H9 (cell line): ENCODE measurements around the gene PLEKHM3. TPM values are rescaled to one million over a fixed set of nuclear protein-coding genes. Genes with fewer than 3 reads are reported as not detected.

Experiments
- DNase-seq: peaks from one replicate; pipeline ENCODE4 v3.0.0-alpha.2; 2017
- H2AFZ ChIP-seq: one replicate; pipeline ENCODE4 v1.6.1; 2013; ENCODE audit warnings: mild to moderate bottlenecking, low read length, control low read depth, moderate library complexity
- H2AK5ac ChIP-seq: 2 replicates; pipeline ENCODE4 v1.6.1; 2013; ENCODE audit warnings: low read length, control low read depth, mixed read lengths; ENCODE audit not compliant: insufficient read length
- H2BK120ac ChIP-seq: one replicate; pipeline ENCODE4 v1.6.1; 2013; ENCODE audit warnings: low read depth, mild to moderate bottlenecking, low read length, control low read depth, inconsistent platforms; ENCODE audit not compliant: poor library complexity, severe bottlenecking
- H2BK12ac ChIP-seq: 2 replicates; pipeline ENCODE4 v1.6.1; 2013; ENCODE audit warnings: low read length, control low read depth, mixed read lengths, low read depth; ENCODE audit not compliant: insufficient read length
- H2BK15ac ChIP-seq: 2 replicates; pipeline ENCODE4 v1.6.1; 2013; ENCODE audit warnings: low read depth, low read length, control low read depth
- H2BK20ac ChIP-seq: one replicate; pipeline ENCODE4 v1.6.1; 2013; ENCODE audit warnings: low read depth, mild to moderate bottlenecking, low read length, control low read depth, inconsistent platforms; ENCODE audit not compliant: poor library complexity, severe bottlenecking
- H2BK5ac ChIP-seq: 2 replicates; pipeline ENCODE4 v1.6.1; 2013; ENCODE audit warnings: low read length, control low read depth, mixed read lengths; ENCODE audit not compliant: insufficient read length
- H3K14ac ChIP-seq: 2 replicates; pipeline ENCODE4 v1.6.1; 2013; ENCODE audit warnings: low read length, control low read depth; ENCODE audit not compliant: insufficient read depth
- H3K18ac ChIP-seq: 2 replicates; pipeline ENCODE4 v1.6.1; 2013; ENCODE audit warnings: low read depth, mild to moderate bottlenecking, mixed read lengths, low read length, control low read depth; ENCODE audit not compliant: insufficient read length
- H3K23ac ChIP-seq: 2 replicates; pipeline ENCODE4 v1.6.1; 2013; ENCODE audit warnings: low read length, control low read depth, mixed read lengths, low read depth; ENCODE audit not compliant: insufficient read length
- H3K23me2 ChIP-seq: 2 replicates; pipeline ENCODE4 v1.6.1; 2013; ENCODE audit warnings: low read depth, mild to moderate bottlenecking, mixed read lengths, low read length, control low read depth; ENCODE audit not compliant: insufficient read length, poor library complexity, severe bottlenecking
- H3K27ac ChIP-seq: 2 replicates; pipeline ENCODE4 v1.5.1; 2013; ENCODE audit warnings: low read length, control low read depth, mixed read lengths, low read depth; ENCODE audit not compliant: insufficient read length
- H3K27me3 ChIP-seq: 2 replicates; pipeline ENCODE4 v1.6.1; 2013; ENCODE audit warnings: low read length, control low read depth, inconsistent platforms; ENCODE audit not compliant: insufficient read depth
- H3K4ac ChIP-seq: 2 replicates; pipeline ENCODE4 v1.6.1; 2013; ENCODE audit warnings: low read depth, mild to moderate bottlenecking, control low read depth, inconsistent platforms, low read length, moderate library complexity
- H3K4me1 ChIP-seq: 2 replicates; pipeline ENCODE4 v1.6.1; 2013; ENCODE audit warnings: low read length, control low read depth, inconsistent platforms; ENCODE audit not compliant: insufficient read depth
- H3K4me2 ChIP-seq: 2 replicates; pipeline ENCODE4 v1.6.1; 2013; ENCODE audit warnings: low read length, control low read depth, mixed read lengths; ENCODE audit not compliant: insufficient read length, insufficient read depth
- H3K56ac ChIP-seq: 2 replicates; pipeline ENCODE4 v1.6.1; 2013; ENCODE audit warnings: low read depth, mild to moderate bottlenecking, mixed read lengths, low read length, control low read depth; ENCODE audit not compliant: insufficient read length
- H3K79me1 ChIP-seq: 2 replicates; pipeline ENCODE4 v1.6.1; 2013; ENCODE audit warnings: low read depth, mild to moderate bottlenecking, moderate library complexity, low read length, control low read depth, inconsistent platforms; ENCODE audit not compliant: insufficient read depth, poor library complexity, severe bottlenecking
- H3K79me2 ChIP-seq: 2 replicates; pipeline ENCODE4 v1.6.1; 2013; ENCODE audit warnings: low read length, control low read depth, inconsistent platforms; ENCODE audit not compliant: insufficient read depth
- H3K9ac ChIP-seq: 2 replicates; pipeline ENCODE4 v1.6.1; 2013; ENCODE audit warnings: low read length, control low read depth, mixed read lengths; ENCODE audit not compliant: insufficient read length; ENCODE audit errors: extremely low read depth
- H3K9me3 ChIP-seq: one replicate; pipeline ENCODE4 v1.6.1; 2013; ENCODE audit warnings: low read depth, low read length, inconsistent platforms; ENCODE audit not compliant: control insufficient read depth
- H3T11ph ChIP-seq: one replicate; pipeline ENCODE4 v1.6.1; 2013; ENCODE audit warnings: mild to moderate bottlenecking, low read length, control low read depth, inconsistent platforms
- H4K20me1 ChIP-seq: one replicate; pipeline ENCODE4 v1.6.1; 2013; ENCODE audit not compliant: control insufficient read depth, insufficient read length, insufficient read depth
- H4K5ac ChIP-seq: 2 replicates; pipeline ENCODE4 v1.6.1; 2013; ENCODE audit warnings: low read depth, mild to moderate bottlenecking, mixed read lengths, low read length, control low read depth; ENCODE audit not compliant: insufficient read length
- H4K8ac ChIP-seq: replicated peaks from 2 replicates; pipeline ENCODE4 v1.6.1; 2013; ENCODE audit warnings: low read length, control low read depth, mixed read lengths, low read depth; ENCODE audit not compliant: insufficient read length
- H4K91ac ChIP-seq: 2 replicates; pipeline ENCODE4 v1.6.1; 2013; ENCODE audit warnings: low read depth, mild to moderate bottlenecking, moderate library complexity, mixed read lengths, low read length, control low read depth; ENCODE audit not compliant: insufficient read length
- H3K27ac Mint-ChIP-seq, 3 experiments: 2 replicates in 2 of 3; 3 replicates in 1 of 3; pipeline ENCODE4 v1.8.0; 2020 to 2021; ENCODE audit warnings: mixed read lengths in 3 of 3, mild to moderate bottlenecking in 1 of 3, moderate library complexity in 1 of 3
- H3K27me3 Mint-ChIP-seq: 2 replicates; pipeline ENCODE4 v1.8.0; 2021; ENCODE audit warnings: low read depth, mild to moderate bottlenecking, moderate library complexity, mixed read lengths
- H3K36me3 Mint-ChIP-seq, 3 experiments: 2 replicates in 2 of 3; 3 replicates in 1 of 3; pipeline ENCODE4 v1.8.0; 2020 to 2021; ENCODE audit warnings: low read depth in 3 of 3, mixed read lengths in 3 of 3; ENCODE audit not compliant: insufficient read depth in 1 of 3
- H3K4me1 Mint-ChIP-seq, 2 experiments: 2 replicates each; pipeline ENCODE4 v1.8.0; 2020; ENCODE audit warnings: mixed read lengths in 2 of 2
- H3K4me3 Mint-ChIP-seq, 2 experiments: 2 replicates in 1 of 2; 3 replicates in 1 of 2; pipeline ENCODE4 v1.8.0; 2020 to 2021; ENCODE audit warnings: mild to moderate bottlenecking in 2 of 2, mixed read lengths in 2 of 2, moderate library complexity in 1 of 2
- H3K9me3 Mint-ChIP-seq, 2 experiments: 2 replicates in 1 of 2; 3 replicates in 1 of 2; pipeline ENCODE4 v1.8.0; 2020; ENCODE audit warnings: mild to moderate bottlenecking in 2 of 2, mixed read lengths in 2 of 2, moderate library complexity in 1 of 2
- WGBS: extraction: QIAGEN DNeasy Blood & Tissue Kit; methylation state at CpG from one replicate; pipeline ENCODE4 v1.1.7; 2013; ENCODE audit warnings: missing lambda C conversion rate, low lambda C conversion rate, mixed read lengths; ENCODE audit not compliant: insufficient read length; ENCODE audit errors: extremely low coverage; 5-methylcytosine and 5-hydroxymethylcytosine counted together
- total RNA-seq: library from RNA; stranded (reverse); gene quantifications from 2 replicates; pipeline ENCODE4 v1.2.1, GENCODE V29; 2021
- TF ChIP-seq, protein P1 (sequence below): fragments of 200-600 bp; sonication (generic); conservative IDR thresholded peaks from 3 replicates; pipeline ENCODE4 v1.8.0; 2021; ENCODE audit warnings: antibody characterized with exemption, mild to moderate bottlenecking

Gene PLEKHM3
- total RNA-seq, 1 experiment from 2014 or later: 7.5 TPM

DNA sequence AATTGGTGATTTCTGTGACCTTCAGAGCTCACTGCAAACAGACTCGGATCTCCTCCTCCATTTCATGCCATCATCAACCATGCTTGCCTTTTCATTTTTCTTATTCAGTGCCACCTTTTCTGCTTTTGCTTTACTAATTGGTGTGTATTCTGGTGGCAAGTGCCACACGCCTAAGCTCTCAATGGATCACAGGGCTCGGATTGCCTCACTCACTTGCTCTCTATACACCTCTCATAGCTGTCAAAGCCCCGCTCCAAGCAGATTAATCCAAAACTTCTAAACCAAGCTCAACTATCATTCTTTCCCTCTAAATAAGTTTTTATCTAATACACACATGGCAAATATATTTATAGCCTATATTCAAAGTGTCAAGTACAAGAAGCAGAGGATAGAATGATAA is 86.4 kb downstream of the PLEKHM3 start:
- no peaks in the 10 kb centered on the region for H3K79me1 ChIP-seq
- no peak overlapping the region for H3K4me3 Mint-ChIP-seq
- no peak overlapping the region for H4K5ac ChIP-seq
- no peak overlapping the region for H3T11ph ChIP-seq
- no peak overlapping the region for H3K4me2 ChIP-seq
- H3K27ac ChIP-seq: no peak overlapping the region
- H2BK20ac ChIP-seq: no peak overlapping the region
- H2AK5ac ChIP-seq: no peak overlapping the region
- H2BK15ac ChIP-seq: no peak overlapping the region
- H2AFZ ChIP-seq: no peak overlapping the region
- H3K79me2 ChIP-seq: no peaks in the 10 kb centered on the region
- no peak for DNase-seq
- TF ChIP-seq, protein P1, sequence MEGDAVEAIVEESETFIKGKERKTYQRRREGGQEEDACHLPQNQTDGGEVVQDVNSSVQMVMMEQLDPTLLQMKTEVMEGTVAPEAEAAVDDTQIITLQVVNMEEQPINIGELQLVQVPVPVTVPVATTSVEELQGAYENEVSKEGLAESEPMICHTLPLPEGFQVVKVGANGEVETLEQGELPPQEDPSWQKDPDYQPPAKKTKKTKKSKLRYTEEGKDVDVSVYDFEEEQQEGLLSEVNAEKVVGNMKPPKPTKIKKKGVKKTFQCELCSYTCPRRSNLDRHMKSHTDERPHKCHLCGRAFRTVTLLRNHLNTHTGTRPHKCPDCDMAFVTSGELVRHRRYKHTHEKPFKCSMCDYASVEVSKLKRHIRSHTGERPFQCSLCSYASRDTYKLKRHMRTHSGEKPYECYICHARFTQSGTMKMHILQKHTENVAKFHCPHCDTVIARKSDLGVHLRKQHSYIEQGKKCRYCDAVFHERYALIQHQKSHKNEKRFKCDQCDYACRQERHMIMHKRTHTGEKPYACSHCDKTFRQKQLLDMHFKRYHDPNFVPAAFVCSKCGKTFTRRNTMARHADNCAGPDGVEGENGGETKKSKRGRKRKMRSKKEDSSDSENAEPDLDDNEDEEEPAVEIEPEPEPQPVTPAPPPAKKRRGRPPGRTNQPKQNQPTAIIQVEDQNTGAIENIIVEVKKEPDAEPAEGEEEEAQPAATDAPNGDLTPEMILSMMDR: no peak
- no peaks in the 10 kb centered on the region for H3K9me3 ChIP-seq
- H4K91ac ChIP-seq: no peak overlapping the region
- H3K23me2 ChIP-seq: no peaks in the 10 kb centered on the region
- H3K14ac ChIP-seq: no peak overlapping the region
- 0 out of 7 replicates have a peak overlapping the region, but pooled peaks of 1 of the 3 experiments have one; percentile 2 for H3K27ac Mint-ChIP-seq
- H2BK5ac ChIP-seq: no peak overlapping the region
- H2BK120ac ChIP-seq: no peak overlapping the region
- H3K36me3 Mint-ChIP-seq: 0 out of 7 replicates have a peak, but pooled peaks cover 0 to under 1% (median 0%) of the 10 kb centered on the region in 3 experiments
- H3K4ac ChIP-seq: no peak overlapping the region
- H3K4me1 ChIP-seq: peaks cover 2% of the 10 kb centered on the region; the same call in 1 of the 2 replicates
- H3K9me3 Mint-ChIP-seq: no peaks in the 10 kb centered on the region
- H3K4me1 Mint-ChIP-seq: peaks cover 31 to 32% of the 10 kb centered on the region in 2 experiments
- no peak overlapping the region for H3K23ac ChIP-seq
- H4K8ac ChIP-seq: no peak overlapping the region
- WGBS: no CpG with 5 or more reads among the region's 4 CpGs
- no peaks in the 10 kb centered on the region for H4K20me1 ChIP-seq
- H2BK12ac ChIP-seq: no peak overlapping the region
- no peak overlapping the region for H3K9ac ChIP-seq
- H3K27me3 ChIP-seq: no peaks in the 10 kb centered on the region
- H3K27me3 Mint-ChIP-seq: no peaks in the 10 kb centered on the region
- H3K18ac ChIP-seq: no peak overlapping the region
- H3K56ac ChIP-seq: no peak overlapping the region
